IMR-90 (cell line): ENCODE data around the gene ZNF836. TPM values are rescaled to one million over a fixed set of nuclear protein-coding genes. Genes with fewer than 3 reads are reported as not detected.

ENCODE experiments used
- ATAC-seq: fragments of 200-7000 bp; cut with Tn5 transposase; 2 replicates; pipeline ENCODE4 v1.9.1; 2020; ENCODE audit warnings: low read depth, mild to moderate bottlenecking, moderate library complexity
- BruUV-seq: library from RNA; stranded (reverse); fragments of 400-500 nt; replicated peaks from 2 replicates; lab custom pipeline; 2021; lab: Mats Ljungman, UMichigan
- CTCF ChIA-PET: fragments of 300-600 bp; formaldehyde crosslinking; extraction: SDS; loops from one replicate; lab custom pipeline; 2021; ENCODE audit warnings: antibody characterized with exemption; lab: Yijun Ruan, JAX
- POLR2A ChIA-PET: fragments of 300-600 bp; sonication (Branson Sonifier 250); formaldehyde crosslinking; loops from one replicate; lab custom pipeline; 2022; ENCODE audit warnings: antibody characterized with exemption; ENCODE audit not compliant: unreplicated experiment; lab: Charles Lee
- DNase-seq: peaks from one replicate; pipeline ENCODE4 v3.0.0; 2013
- H2AFZ ChIP-seq: replicated peaks from 2 replicates; pipeline ENCODE3; 2013; ENCODE audit warnings: low read length, mild to moderate bottlenecking; ENCODE audit not compliant: poor library complexity
- H2AK5ac ChIP-seq: 2 replicates; pipeline ENCODE4 v1.6.1; 2013; ENCODE audit warnings: low read depth, low read length, inconsistent platforms
- H2AK9ac ChIP-seq: replicated peaks from 2 replicates; pipeline ENCODE3; 2013; ENCODE audit warnings: mild to moderate bottlenecking, low read depth, low read length, moderate library complexity; ENCODE audit not compliant: poor library complexity
- H2BK120ac ChIP-seq: 2 replicates; pipeline ENCODE4 v1.6.1; 2013; ENCODE audit warnings: low read depth, low read length, inconsistent platforms
- H2BK15ac ChIP-seq: 3 replicates; pipeline ENCODE4 v1.6.1; 2013; ENCODE audit warnings: low read depth, low read length, inconsistent platforms
- H2BK20ac ChIP-seq: 2 replicates; pipeline ENCODE4 v1.6.1; 2013; ENCODE audit warnings: low read depth, mild to moderate bottlenecking, inconsistent platforms, low read length, moderate library complexity
- H2BK5ac ChIP-seq: 2 replicates; pipeline ENCODE4 v1.6.1; 2013; ENCODE audit warnings: mild to moderate bottlenecking, low read depth, low read length, inconsistent platforms; ENCODE audit not compliant: poor library complexity, severe bottlenecking
- H3K14ac ChIP-seq: replicated peaks from 2 replicates; pipeline ENCODE4 v1.6.1; 2013; ENCODE audit warnings: low read depth, low read length, inconsistent platforms
- H3K18ac ChIP-seq: 2 replicates; pipeline ENCODE4 v1.6.1; 2013; ENCODE audit warnings: low read depth, low read length, control low read depth
- H3K23ac ChIP-seq: 2 replicates; pipeline ENCODE4 v1.6.1; 2013; ENCODE audit warnings: low read depth, low read length, inconsistent platforms
- H3K27ac ChIP-seq: 2 replicates; pipeline ENCODE4 v1.5.1; 2013; ENCODE audit warnings: mild to moderate bottlenecking, control low read depth, low read length; ENCODE audit not compliant: insufficient read depth
- H3K27me3 ChIP-seq: 2 replicates; pipeline ENCODE4 v1.6.1; 2013; ENCODE audit warnings: low read length; ENCODE audit not compliant: control insufficient read depth, insufficient read depth
- H3K36me3 ChIP-seq: 2 replicates; pipeline ENCODE4 v1.6.1; 2013; ENCODE audit warnings: low read length, mixed read lengths; ENCODE audit not compliant: control insufficient read depth, insufficient read depth
- H3K4ac ChIP-seq: 2 replicates; pipeline ENCODE4 v1.6.1; 2013; ENCODE audit warnings: low read depth, low read length, inconsistent platforms
- H3K4me1 ChIP-seq: 2 replicates; pipeline ENCODE4 v1.6.1; 2013; ENCODE audit warnings: low read length, mixed read lengths; ENCODE audit not compliant: control insufficient read depth, insufficient read depth
- H3K4me2 ChIP-seq: 2 replicates; pipeline ENCODE4 v1.6.1; 2013; ENCODE audit warnings: low read depth, mild to moderate bottlenecking, control low read depth, low read length, moderate library complexity
- H3K4me3 ChIP-seq: 2 replicates; pipeline ENCODE4 v1.5.1; 2013; ENCODE audit warnings: low read depth, mild to moderate bottlenecking, control low read depth, low read length, moderate library complexity; ENCODE audit not compliant: insufficient read depth
- H3K56ac ChIP-seq: 2 replicates; pipeline ENCODE4 v1.6.1; 2013; ENCODE audit warnings: low read length, inconsistent platforms; ENCODE audit not compliant: insufficient read depth; ENCODE audit errors: extremely low read depth
- H3K79me1 ChIP-seq, 2 experiments: 2 replicates each; pipeline ENCODE4 v1.6.1; 2013; ENCODE audit warnings: low read length in 2 of 2, inconsistent platforms in 1 of 2, low read depth in 1 of 2
- H3K9ac ChIP-seq: 2 replicates; pipeline ENCODE4 v1.6.1; 2013; ENCODE audit warnings: low read depth, low read length, control low read depth
- H3K9me1 ChIP-seq: 2 replicates; pipeline ENCODE4 v1.6.1; 2013; ENCODE audit warnings: low read length, inconsistent platforms; ENCODE audit not compliant: insufficient read depth
- H3K9me3 ChIP-seq: 2 replicates; pipeline ENCODE4 v1.6.1; 2013; ENCODE audit warnings: low read length; ENCODE audit not compliant: control insufficient read depth, insufficient read depth
- H4K20me1 ChIP-seq: 2 replicates; pipeline ENCODE4 v1.6.1; 2013; ENCODE audit warnings: low read length, inconsistent platforms; ENCODE audit not compliant: insufficient read depth
- H4K5ac ChIP-seq: 2 replicates; pipeline ENCODE4 v1.6.1; 2013; ENCODE audit warnings: mild to moderate bottlenecking, low read depth, low read length, control low read depth
- H4K8ac ChIP-seq, 2 experiments: 2 replicates each; pipeline ENCODE4 v1.6.1; 2013; ENCODE audit warnings: low read depth in 2 of 2, low read length in 2 of 2, control low read depth in 1 of 2, inconsistent platforms in 1 of 2
- H4K91ac ChIP-seq: 2 replicates; pipeline ENCODE4 v1.6.1; 2013; ENCODE audit warnings: low read depth, low read length, inconsistent platforms; ENCODE audit not compliant: insufficient read depth
- BHLHE40 ChIP-seq: fragments of 150-350 bp; IDR thresholded peaks from 2 replicates; pipeline ENCODE4 v1.6.1; 2016; ENCODE audit warnings: mild to moderate bottlenecking, low read depth, low read length
- CHD1 ChIP-seq: IDR thresholded peaks from 2 replicates; pipeline ENCODE4 v1.6.1; 2012; ENCODE audit warnings: low read depth, low read length, improper control_type of control experiment
- FOS ChIP-seq: fragments of 150-350 bp; IDR thresholded peaks from 2 replicates; pipeline ENCODE4 v1.6.1; 2016; ENCODE audit warnings: low read depth, low read length
- MAFK ChIP-seq: IDR thresholded peaks from 2 replicates; pipeline ENCODE4 v1.6.1; 2012; ENCODE audit warnings: low read depth, low read length, improper control_type of control experiment
- MAZ ChIP-seq: IDR thresholded peaks from 2 replicates; pipeline ENCODE4 v1.6.1; 2012; ENCODE audit warnings: low read depth, mild to moderate bottlenecking, low read length, improper control_type of control experiment, moderate library complexity, borderline replicate concordance
- MXI1 ChIP-seq: IDR thresholded peaks from 2 replicates; pipeline ENCODE4 v1.6.1; 2012; ENCODE audit warnings: low read depth, mild to moderate bottlenecking, low read length, moderate library complexity, borderline replicate concordance
- POLR2A ChIP-seq: IDR thresholded peaks from 2 replicates; pipeline ENCODE4 v1.6.1; 2012; ENCODE audit warnings: mild to moderate bottlenecking, low read depth, low read length
- RAD21 ChIP-seq: IDR thresholded peaks from 2 replicates; pipeline ENCODE4 v1.6.1; 2012; ENCODE audit warnings: low read length, improper control_type of control experiment
- RFX5 ChIP-seq: IDR thresholded peaks from 2 replicates; pipeline ENCODE4 v1.8.0; 2012; ENCODE audit warnings: low read depth, mild to moderate bottlenecking, low read length, moderate library complexity
- SMC3 ChIP-seq: fragments of 150-350 bp; IDR thresholded peaks from 2 replicates; pipeline ENCODE4 v1.6.1; 2016; ENCODE audit warnings: low read depth, mild to moderate bottlenecking, antibody characterized with exemption, low read length, moderate library complexity
- WGBS, 2 experiments: methylation state at CpG; one replicate each; pipeline versions ENCODE4 v1.1.5 to v1.1.7; 2013; ENCODE audit warnings: missing lambda C conversion rate in 2 of 2; ENCODE audit not compliant: insufficient read length in 1 of 2; ENCODE audit errors: extremely low coverage in 2 of 2; 5-methylcytosine and 5-hydroxymethylcytosine counted together
- dilution Hi-C: fragments of 300-500 bp; cut with HindIII; formaldehyde crosslinking; loops from one replicate; pipeline ENCODE4 v1.14.3; 2018; ENCODE audit warnings: low sequenced_read_pairs; ENCODE audit not compliant: unreplicated experiment
- in situ Hi-C: fragments of 300-500 bp; cut with MboI; formaldehyde crosslinking; loops from 3 replicates; pipeline ENCODE4 v1.14.3; 2019; ENCODE audit warnings: low sequenced_read_pairs, inconsistent platforms, mixed read lengths
- intact Hi-C: fragments of 100-400 bp; cut with micrococcal nuclease; formaldehyde crosslinking; loops from 2 replicates; pipeline ENCODE4 v1.10.0; 2022
- polyA plus RNA-seq, 3 experiments: library from polyadenylated mRNA; depleted of rRNA; stranded (reverse); fragments of >200 nt; gene quantifications; 2 replicates each; pipeline ENCODE4 v1.2.3, GENCODE V29; 2012; ENCODE audit warnings: low replicate concordance in 1 of 3
- total RNA-seq: library from RNA; depleted of rRNA; stranded (reverse); fragments of >200 nt; gene quantifications from 2 replicates; pipeline ENCODE4 v1.2.3, GENCODE V29; 2012
- TF ChIP-seq, protein P1 (sequence below): fragments of 150-350 bp; IDR thresholded peaks from 2 replicates; pipeline ENCODE4 v1.6.1; 2017; ENCODE audit warnings: mild to moderate bottlenecking, antibody characterized with exemption, low read length, low read depth
- TF ChIP-seq, protein P2 (sequence below): conservative IDR thresholded peaks from 2 replicates; pipeline ENCODE4 v1.5.1; 2012; ENCODE audit warnings: mild to moderate bottlenecking, low read depth, low read length, improper control_type of control experiment

The ZNF836 gene
- total and polyA plus RNA-seq, 2 of the 4 experiments (the other 2 are of a cell fraction) = 1.1 to 4.1 TPM

GRCh38 chr19:52206481-52206880 lies 35.1 kb upstream of the ZNF836 start:
- no peak overlapping the region for H3K4me2 ChIP-seq
- no peak overlapping the region for H4K5ac ChIP-seq
- no peak overlapping the region for H3K9ac ChIP-seq
- TF ChIP-seq RAD21 (no peak), RFX5 (no peak), POLR2A (no peak), MAZ (no peak), FOS (no peak), MAFK (no peak), SMC3 (no peak), BHLHE40 (no peak), CHD1 (no peak), MXI1 (no peak)
- TF ChIP-seq, protein P1, sequence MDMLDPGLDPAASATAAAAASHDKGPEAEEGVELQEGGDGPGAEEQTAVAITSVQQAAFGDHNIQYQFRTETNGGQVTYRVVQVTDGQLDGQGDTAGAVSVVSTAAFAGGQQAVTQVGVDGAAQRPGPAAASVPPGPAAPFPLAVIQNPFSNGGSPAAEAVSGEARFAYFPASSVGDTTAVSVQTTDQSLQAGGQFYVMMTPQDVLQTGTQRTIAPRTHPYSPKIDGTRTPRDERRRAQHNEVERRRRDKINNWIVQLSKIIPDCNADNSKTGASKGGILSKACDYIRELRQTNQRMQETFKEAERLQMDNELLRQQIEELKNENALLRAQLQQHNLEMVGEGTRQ = no peak
- TF ChIP-seq, protein P2, sequence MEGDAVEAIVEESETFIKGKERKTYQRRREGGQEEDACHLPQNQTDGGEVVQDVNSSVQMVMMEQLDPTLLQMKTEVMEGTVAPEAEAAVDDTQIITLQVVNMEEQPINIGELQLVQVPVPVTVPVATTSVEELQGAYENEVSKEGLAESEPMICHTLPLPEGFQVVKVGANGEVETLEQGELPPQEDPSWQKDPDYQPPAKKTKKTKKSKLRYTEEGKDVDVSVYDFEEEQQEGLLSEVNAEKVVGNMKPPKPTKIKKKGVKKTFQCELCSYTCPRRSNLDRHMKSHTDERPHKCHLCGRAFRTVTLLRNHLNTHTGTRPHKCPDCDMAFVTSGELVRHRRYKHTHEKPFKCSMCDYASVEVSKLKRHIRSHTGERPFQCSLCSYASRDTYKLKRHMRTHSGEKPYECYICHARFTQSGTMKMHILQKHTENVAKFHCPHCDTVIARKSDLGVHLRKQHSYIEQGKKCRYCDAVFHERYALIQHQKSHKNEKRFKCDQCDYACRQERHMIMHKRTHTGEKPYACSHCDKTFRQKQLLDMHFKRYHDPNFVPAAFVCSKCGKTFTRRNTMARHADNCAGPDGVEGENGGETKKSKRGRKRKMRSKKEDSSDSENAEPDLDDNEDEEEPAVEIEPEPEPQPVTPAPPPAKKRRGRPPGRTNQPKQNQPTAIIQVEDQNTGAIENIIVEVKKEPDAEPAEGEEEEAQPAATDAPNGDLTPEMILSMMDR = no peak
- H3K27ac ChIP-seq = no peak overlapping the region
- no peak overlapping the region for H2BK15ac ChIP-seq
- no peak overlapping the region for H2AK9ac ChIP-seq
- H3K4ac ChIP-seq = no peak overlapping the region
- H3K56ac ChIP-seq = no peak overlapping the region
- no TSS peak for BruUV-seq
- H4K8ac ChIP-seq = no peak overlapping the region
- H3K23ac ChIP-seq = no peak overlapping the region
- peaks cover 57 to 78% of the 10 kb centered on the region in 2 experiments for H3K79me1 ChIP-seq
- ATAC-seq (no peak), DNase-seq (no peak)
- no peak overlapping the region for H3K14ac ChIP-seq
- dilution Hi-C loops = no loop called here
- intact Hi-C loops = no loop called here
- no peaks in the 10 kb centered on the region for H3K9me3 ChIP-seq
- H2BK5ac ChIP-seq = no peak overlapping the region
- H4K91ac ChIP-seq = no peak overlapping the region
- H2AK5ac ChIP-seq = no peak overlapping the region
- no peaks in the 10 kb centered on the region for H3K4me1 ChIP-seq
- 86% methylated on average over 1 of the region's 5 CpGs; no CpG with 5 or more reads in 1 of the 2 experiments for WGBS, 2 experiments
- H2BK20ac ChIP-seq = no peak overlapping the region
- H3K27me3 ChIP-seq = no peaks in the 10 kb centered on the region
- CTCF ChIA-PET = no interaction called here
- peaks cover 48% of the 10 kb centered on the region for H4K20me1 ChIP-seq
- no peak overlapping the region for H3K18ac ChIP-seq
- in situ Hi-C loops = no loop called here
- POLR2A ChIA-PET = no interaction called here
- peaks cover 14% of the 10 kb centered on the region for H3K9me1 ChIP-seq
- H2BK120ac ChIP-seq = no peak overlapping the region
- H2AFZ ChIP-seq = no peak overlapping the region
- H3K4me3 ChIP-seq = no peak overlapping the region
- peaks cover 82% of the 10 kb centered on the region for H3K36me3 ChIP-seq
